Heart right ventricle (tissue), 16 donors: ENCODE measurements around the gene INPP5A. TPM values are rescaled to one million over a fixed set of nuclear protein-coding genes. Genes with fewer than 3 reads are reported as not detected.
A peak's percentile ranks its signal among the peaks of the same experiment; 100 is the strongest.

Experiments used
- ATAC-seq, 8 donors: fragments of 200-7000 bp; cut with Tn5 transposase; one replicate each; pipeline ENCODE4 v1.9.1; 2020; ENCODE audit warnings: mild to moderate bottlenecking in 8 of 8, moderate library complexity in 8 of 8, moderate number of reproducible peaks in 1 of 8
- DNase-seq, 2 donors: peaks; one replicate each; pipeline ENCODE4 v3.0.0-alpha.2; 2020
- H3K27ac ChIP-seq, 10 donors: fragments of 200-600 bp; sonication (generic) in 2 of 10; one replicate each; pipeline versions ENCODE4 v1.5.0 to v1.8.0; 2020 to 2022; ENCODE audit warnings: mild to moderate bottlenecking in 3 of 10
- H3K27me3 ChIP-seq, 7 donors: fragments of 200-600 bp; one replicate each; pipeline ENCODE4 v1.8.0; 2021 to 2022; ENCODE audit warnings: mild to moderate bottlenecking in 2 of 7
- H3K36me3 ChIP-seq, 9 donors: fragments of 200-600 bp; sonication (generic) in 1 of 9; one replicate each; pipeline versions ENCODE4 v1.5.0 to v1.8.0; 2020 to 2022; ENCODE audit warnings: mild to moderate bottlenecking in 2 of 9
- H3K4me1 ChIP-seq, 9 donors: fragments of 200-600 bp; sonication (generic) in 1 of 9; one replicate each; pipeline versions ENCODE4 v1.5.0 to v1.8.0; 2020 to 2022; ENCODE audit warnings: mild to moderate bottlenecking in 4 of 9
- H3K4me3 ChIP-seq, 10 donors: fragments of 200-600 bp; sonication (generic) in 2 of 10; one replicate each; pipeline versions ENCODE4 v1.5.0 to v1.8.0; 2020 to 2022; ENCODE audit warnings: mild to moderate bottlenecking in 7 of 10, moderate library complexity in 2 of 10
- H3K9me3 ChIP-seq, 11 donors: fragments of 200-600 bp in 10 of 11; sonication (generic) in 2 of 11; one replicate each; pipeline versions ENCODE4 v1.5.0 to v1.8.0; 2013 to 2022; ENCODE audit warnings: mild to moderate bottlenecking in 2 of 11, control low read depth in 1 of 11, moderate library complexity in 1 of 11
- CTCF ChIP-seq, 9 donors: fragments of 200-600 bp; sonication (generic) in 2 of 9; IDR thresholded peaks; one replicate each; pipeline versions ENCODE4 v1.5.0 to v1.8.0; 2021 to 2022; ENCODE audit warnings: antibody characterized with exemption in 9 of 9, mild to moderate bottlenecking in 5 of 9, moderate library complexity in 1 of 9
- WGBS, 2 donors: extraction: QIAGEN DNeasy Blood & Tissue Kit; methylation state at CpG; one replicate each; pipeline ENCODE4 v1.1.7; 2013; ENCODE audit warnings: inconsistent platforms in 1 of 2; 5-methylcytosine and 5-hydroxymethylcytosine counted together
- intact Hi-C, 10 donors: fragments of 100-400 bp; cut with DNase I; formaldehyde crosslinking; loops; one replicate each; pipeline versions ENCODE4 v1.11.1 to v1.14.2; 2022
- polyA plus RNA-seq, 2 donors: library from polyadenylated mRNA; stranded (reverse); fragments of 200-250 nt; gene quantifications; one replicate each; pipeline ENCODE4 v1.2.3, GENCODE V29; 2013
- total RNA-seq, 10 donors: library from RNA; stranded (reverse); fragmentation: NEBNext Ultra II Directional in 3 of 10; extraction: Animal tissue kit (Norgen Biotek cat#: 25700) in 3 of 10; gene quantifications; one replicate each; pipeline versions ENCODE4 v1.2.1 to v1.2.4, GENCODE V29; 2021 to 2023
- donor health status: Arrhythmogenic right ventricular cardiomyopathy.
- donor health status: ischemic (EF 13 %, LVEDD 7.1; RV severe dilation, severe dysfunction).
- donor health status: healthy with polysubstance abuse.
- donor health status: DM: no; HTN: yes; CAD: no.
- donor health status: DM: no; HTN: no; CAD: no.
- donor health status: ischemic (EF 25% LVEDD 6.9; RV normal size, moderate dysfunction).
- donor health status: ischemic (EF 25% LVEDD 5.7; RV mildly dilated, moderate dysfunction).
- donor health status: healthy.
- donor health status: DM: yes; HTN: yes; CAD: no.
- donor health status: Ischemic cardiomyopathy.
- donor health status: ischemic (EF 35%, LVEDD 5.7; RV mildly dilated, moderate dysfunction).
- donor health status: nonischemic (EF 11% LVEDD 7.7; RV severe dilation, severe dysfunction).
- donor health status: DM: yes; HTN: yes; CAD: no.
- donor health status: PGD.
- donor health status: ischemic (EF 29% LVEDD 5.4; RV normal size, mild dysfunction).
- donor health status: nonischemic (EF 23%, LVEDD 6.1; RV moderate dilation, normal function).

Gene INPP5A
- total and polyA plus RNA-seq, 12 donors, result 30.4 to 122 (median 106) TPM

GRCh38 chr10:132714096-132714985 lies 176.8 kb downstream of the INPP5A start:
- WGBS, 2 donors, result 71 to 78% methylated on average over 48 of the region's 48 CpGs
- no peak for TF ChIP-seq CTCF (IDR thresholded peaks at IDR 0.05)
- Histone ChIP-seq H3K36me3 (peaks cover 0 to 53% (median 9%) of the 10 kb centered on the region in 9 donors), H3K4me1 (peaks cover 0 to 16% (median 0%) of the 10 kb centered on the region in 9 donors), H3K9me3 (no peaks in the 10 kb centered on the region), H3K4me3 (no peak overlapping the region), H3K27ac (peak overlapping the region in 3 of 10 donors; percentile 36 to 67 (median 37)), H3K27me3 (no peaks in the 10 kb centered on the region)
- peak; percentile 53 to 71 (median 61) for ATAC-seq
- DNase-seq, result peak; percentile 16 to 38
- intact Hi-C loops, result no loop called here

- peaks cover 0 to 45% (median 9%) of the 10 kb centered on the region in 9 donors for H3K36me3 ChIP-seq
- WGBS, 2 donors, result 94 to 95% methylated on average over 24 of the region's 24 CpGs
- TF ChIP-seq CTCF (IDR thresholded peaks at IDR 0.05), result no peak
- no peaks in the 10 kb centered on the region for H3K27me3 ChIP-seq
- H3K4me3 ChIP-seq, result no peak overlapping the region
- H3K9me3 ChIP-seq, result no peaks in the 10 kb centered on the region
- no peak for ATAC-seq
- no peak overlapping the region for H3K27ac ChIP-seq
- DNase-seq, result peak in 1 of 2 donors; percentile 4
- intact Hi-C loops, result no loop called here
- H3K4me1 ChIP-seq, result peaks cover 0 to 16% (median 0%) of the 10 kb centered on the region in 9 donors
Observed at GRCh38 chr10:132714986-132715775, 177.6 kb downstream of the INPP5A start.

- 71 to 82% methylated on average over 48 of the region's 48 CpGs for WGBS, 2 donors
- no peak overlapping the region for H3K27ac ChIP-seq
Observed at GRCh38 chr10:132715776-132716680, 178.4 kb downstream of the INPP5A start.

More at GRCh38 chr10:132715776-132716680, 178.4 kb downstream of the INPP5A start:
- peaks cover 0 to 38% (median 8%) of the 10 kb centered on the region in 9 donors for H3K36me3 ChIP-seq
- intact Hi-C loops, result no loop called here
- DNase-seq (peak in 1 of 2 donors; percentile 8), ATAC-seq (peak in 3 of 8 donors; percentile 19 to 27 (median 27))
- no peaks in the 10 kb centered on the region for H3K27me3 ChIP-seq
- H3K4me1 ChIP-seq, result peaks cover 0 to 16% (median 0%) of the 10 kb centered on the region in 9 donors
- TF ChIP-seq CTCF (IDR thresholded peaks at IDR 0.05), result no peak
- H3K9me3 ChIP-seq, result no peaks in the 10 kb centered on the region
- H3K4me3 ChIP-seq, result no peak overlapping the region
